Measurements from ENCODE around the gene FAM193A.
"Not testable (repeated sequence)": the region's sequence is repeated elsewhere in the genome, so short reads cannot be mapped to it uniquely, and the experiment has no call there.

Gene FAM193A

GRCh38 chr4:2608291-2608690 is 71.8 kb downstream of the FAM193A start:
- no peak for DNase-seq (ENCODE audit: low read depth, low spot score)

DNA sequence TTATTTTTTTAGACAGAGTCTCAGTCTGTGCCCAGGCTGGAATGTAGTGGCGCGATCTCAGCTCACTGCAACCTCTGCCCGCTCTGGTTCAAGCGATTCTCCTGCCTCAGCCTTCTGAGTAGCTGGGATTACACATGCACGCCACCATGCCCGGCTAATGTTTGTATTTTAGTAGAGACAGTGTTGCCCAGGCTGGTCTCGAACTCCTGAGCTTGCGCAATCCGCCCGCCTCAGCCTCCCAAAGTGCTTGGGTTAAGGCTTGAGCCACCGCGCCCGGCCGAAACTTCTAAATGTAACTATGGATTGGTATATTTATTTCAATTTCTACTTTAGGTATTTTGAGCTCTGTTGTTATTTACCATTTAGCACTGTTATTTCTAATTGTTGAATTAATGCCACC is 79.4 kb downstream of the FAM193A start:
- DNase-seq (ENCODE audit: low read depth, low spot score): no peak

GRCh38 chr4:2617955-2618354 is 81.5 kb downstream of the FAM193A start:
- DNase-seq (ENCODE audit: low read depth, low spot score): no peak

GRCh38 chr4:2618729-2619128 is 82.3 kb downstream of the FAM193A start:
- DNase-seq (ENCODE audit: low read depth, low spot score): not testable (repeated sequence)

GRCh38 chr4:2619459-2619858 is 83.0 kb downstream of the FAM193A start:
- DNase-seq (ENCODE audit: low read depth, low spot score): no peak

- DNase-seq (ENCODE audit: low read depth, low spot score): no peak
Observed at GRCh38 chr4:2621419-2621818, 85.0 kb downstream of the FAM193A start.

GRCh38 chr4:2623442-2623841 is 87.0 kb downstream of the FAM193A start:
- no peak for DNase-seq (ENCODE audit: low read depth, low spot score)

DNA sequence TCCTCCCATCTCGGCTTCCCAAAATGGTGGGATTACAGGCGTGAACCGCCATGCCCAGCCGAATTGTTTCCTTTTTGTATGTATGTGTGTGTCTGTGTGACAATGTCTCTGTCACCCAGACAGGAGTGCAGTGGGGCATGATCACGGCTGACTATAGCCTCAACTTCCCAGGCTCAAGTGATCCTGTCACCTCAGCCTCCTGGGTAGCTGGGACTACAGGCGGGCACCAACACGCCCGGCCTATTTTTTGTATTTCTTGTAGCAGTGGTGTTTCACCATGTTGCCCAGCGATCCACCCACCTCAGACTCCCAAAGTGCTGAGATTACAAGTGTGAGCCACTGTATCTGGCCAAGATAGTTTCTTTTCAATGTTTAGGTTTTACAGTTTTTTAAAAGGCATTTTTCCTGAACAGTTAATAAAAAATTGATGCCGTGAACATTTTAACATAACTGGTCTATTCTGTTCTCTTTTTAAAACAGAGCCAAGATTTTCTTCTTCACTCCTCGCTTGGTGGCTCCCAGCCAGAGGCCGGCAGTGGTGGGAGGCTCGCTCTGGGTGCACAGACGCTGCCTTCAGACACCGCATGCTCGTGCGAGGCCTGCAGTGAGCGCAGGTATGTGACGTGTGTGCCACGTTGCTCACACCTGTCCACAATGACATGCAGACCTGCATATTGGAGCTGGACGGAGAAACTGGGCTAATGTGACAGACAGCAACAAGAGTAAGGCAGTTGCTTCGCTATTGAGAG is 88.5 kb downstream of the FAM193A start:
- no peak for DNase-seq (ENCODE audit: low read depth, low spot score)

GRCh38 chr4:2626231-2626630 is 89.8 kb downstream of the FAM193A start:
- DNase-seq (ENCODE audit: low read depth, low spot score): no peak

- no peak for DNase-seq (ENCODE audit: low read depth, low spot score)
Observed at GRCh38 chr4:2630556-2631273, 94.3 kb downstream of the FAM193A start.

- no peak for DNase-seq (ENCODE audit: low read depth, low spot score)
Observed at GRCh38 chr4:2634014-2634413, 97.6 kb downstream of the FAM193A start.

GRCh38 chr4:2636331-2636730 is 99.9 kb downstream of the FAM193A start:
- DNase-seq (ENCODE audit: low read depth, low spot score): no peak

DNA sequence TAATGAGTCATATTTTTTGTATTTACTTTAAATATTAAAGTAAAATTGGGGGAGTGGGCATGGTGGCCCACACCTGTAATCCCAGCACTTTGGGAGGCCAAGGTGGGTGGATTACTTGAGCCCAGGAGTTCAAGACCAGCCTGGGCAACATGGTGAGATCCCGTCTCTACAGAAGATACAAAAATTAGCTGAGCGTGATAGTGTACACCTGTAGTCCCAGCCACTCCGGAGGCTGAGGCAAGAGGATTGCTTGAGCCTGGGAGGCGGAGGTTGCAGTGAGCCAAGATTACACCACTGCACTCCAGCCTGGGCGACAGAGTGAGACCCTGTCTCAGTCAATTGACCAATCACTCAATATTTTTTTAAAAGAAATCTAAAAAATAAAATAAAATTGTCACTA is 100.5 kb downstream of the FAM193A start:
- DNase-seq (ENCODE audit: low read depth, low spot score): not testable (repeated sequence)

GRCh38 chr4:2637956-2638552 is 101.6 kb downstream of the FAM193A start:
- no peak for DNase-seq (ENCODE audit: low read depth, low spot score)

DNA sequence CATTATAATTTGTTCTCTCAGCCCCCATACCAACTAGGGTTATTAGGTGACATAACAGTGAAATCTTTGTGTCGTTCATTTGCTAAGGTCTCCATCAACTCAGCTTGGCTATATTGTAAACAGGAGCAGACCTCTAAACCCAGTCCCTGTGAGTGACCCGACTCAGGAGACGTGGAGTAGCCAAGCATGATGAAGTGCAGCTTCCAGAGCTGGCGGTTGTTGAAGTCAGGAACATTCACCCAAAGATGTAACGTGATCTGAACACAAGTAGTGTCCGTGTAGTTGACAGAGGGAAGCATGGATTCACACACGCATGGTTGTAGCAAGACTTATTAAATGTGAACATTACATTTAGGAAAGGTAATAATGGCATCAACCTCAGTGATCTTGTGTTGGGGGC is 102.3 kb downstream of the FAM193A start:
- no peak for DNase-seq (ENCODE audit: low read depth, low spot score)

- DNase-seq (ENCODE audit: low read depth, low spot score): no peak
Observed at GRCh38 chr4:2642968-2643367, 106.5 kb downstream of the FAM193A start.

GRCh38 chr4:2643555-2643954 is 107.1 kb downstream of the FAM193A start:
- DNase-seq (ENCODE audit: low read depth, low spot score): no peak

- DNase-seq (ENCODE audit: low read depth, low spot score): no peak
Observed at GRCh38 chr4:2646396-2647149, 110.1 kb downstream of the FAM193A start.

DNA sequence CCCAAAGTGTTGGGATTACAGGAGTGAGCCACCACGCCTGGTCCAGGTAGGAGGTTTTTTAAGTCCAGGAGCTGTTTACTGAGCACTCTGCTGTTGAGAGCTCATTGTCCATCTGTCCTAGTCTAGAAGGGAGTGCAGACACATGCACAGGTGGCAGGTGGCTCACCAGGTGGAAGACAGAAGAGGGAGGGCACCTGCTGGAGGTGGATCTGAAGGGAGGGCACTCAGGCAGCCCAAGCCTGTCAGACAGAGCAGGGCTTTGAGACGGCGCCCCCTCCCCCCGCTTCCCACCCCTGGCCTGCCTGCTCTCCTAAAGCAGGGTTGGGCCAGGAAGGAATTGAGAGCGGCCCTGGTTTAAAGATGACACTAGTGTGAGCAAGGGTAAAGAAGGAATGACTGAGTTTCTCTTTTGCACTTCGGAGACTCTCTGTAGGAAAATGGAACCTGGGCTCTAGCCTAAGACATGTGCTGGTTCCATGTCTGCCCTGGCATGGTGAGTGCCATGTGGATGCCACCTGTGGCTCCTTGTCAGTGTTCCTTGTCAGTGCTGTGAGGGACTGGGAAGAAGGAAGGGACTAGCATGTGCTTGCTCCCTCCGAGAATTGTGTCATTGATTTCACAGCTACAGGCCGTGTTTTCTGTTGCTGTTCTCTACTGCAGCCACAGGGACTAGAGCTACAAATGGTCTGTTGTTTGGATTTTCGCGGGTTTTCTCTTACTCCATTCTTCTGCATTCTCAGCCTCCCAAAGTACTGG is 111.1 kb downstream of the FAM193A start:
- no peak for DNase-seq (ENCODE audit: low read depth, low spot score)

DNA sequence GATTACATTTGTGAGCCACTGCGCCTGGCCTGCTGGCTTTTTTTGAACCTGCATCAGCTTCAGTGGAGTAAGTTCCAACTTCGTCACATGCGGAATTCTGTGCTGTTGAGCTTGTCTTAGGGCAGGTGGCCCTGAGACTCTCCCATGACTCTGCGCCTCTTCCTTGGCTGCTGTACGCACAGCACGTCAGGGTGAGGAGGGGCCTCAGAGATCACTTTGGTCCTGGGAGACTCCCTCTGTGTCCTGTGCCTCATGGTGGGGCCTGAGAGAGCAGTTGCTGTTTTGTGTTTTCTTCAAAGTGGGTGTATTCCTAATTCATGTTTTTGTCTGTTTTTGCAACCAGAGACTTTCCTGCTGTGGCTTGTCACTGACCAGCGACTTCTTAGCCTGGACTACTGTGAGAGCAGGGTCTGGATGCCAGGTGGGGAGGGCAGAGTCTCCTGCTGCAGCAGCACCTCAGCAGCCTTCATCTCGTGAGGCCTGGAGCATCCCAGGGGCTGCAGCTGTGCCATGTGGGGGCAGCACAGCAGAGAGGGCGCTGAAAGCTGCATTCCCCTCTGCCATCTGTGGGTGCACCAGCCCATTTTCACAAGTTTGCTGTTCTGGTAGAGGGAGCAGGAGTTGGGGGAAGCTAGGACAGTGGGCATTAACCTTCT is 111.8 kb downstream of the FAM193A start:
- DNase-seq (ENCODE audit: low read depth, low spot score): no peak

DNA sequence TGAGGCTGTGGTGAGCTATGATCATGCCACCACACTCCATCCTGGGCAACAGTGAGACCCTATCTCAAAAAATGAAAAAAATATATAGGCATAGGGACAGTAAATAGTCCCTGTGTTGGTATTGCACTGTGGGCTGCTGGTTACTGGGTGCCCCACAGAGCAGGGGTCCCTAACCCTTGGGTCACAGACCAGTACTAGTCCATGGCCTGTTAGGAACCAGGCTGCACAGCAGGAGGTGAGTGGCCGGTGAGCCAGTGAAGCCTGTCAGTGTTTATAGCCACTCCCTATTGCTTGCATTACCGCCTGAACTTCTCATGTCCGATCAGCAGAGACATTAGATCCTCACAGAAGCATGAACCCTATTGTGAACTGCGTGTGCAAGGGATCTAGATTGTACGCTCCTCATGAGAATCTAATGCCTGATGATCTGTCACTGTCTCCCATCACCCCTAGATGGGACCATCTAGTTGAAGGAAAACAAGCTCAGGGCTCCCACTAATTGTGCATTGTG is 113.2 kb downstream of the FAM193A start:
- no peak for DNase-seq (ENCODE audit: low read depth, low spot score)
